ENCODE results near the gene LCE4A.

The LCE4A gene

DNA sequence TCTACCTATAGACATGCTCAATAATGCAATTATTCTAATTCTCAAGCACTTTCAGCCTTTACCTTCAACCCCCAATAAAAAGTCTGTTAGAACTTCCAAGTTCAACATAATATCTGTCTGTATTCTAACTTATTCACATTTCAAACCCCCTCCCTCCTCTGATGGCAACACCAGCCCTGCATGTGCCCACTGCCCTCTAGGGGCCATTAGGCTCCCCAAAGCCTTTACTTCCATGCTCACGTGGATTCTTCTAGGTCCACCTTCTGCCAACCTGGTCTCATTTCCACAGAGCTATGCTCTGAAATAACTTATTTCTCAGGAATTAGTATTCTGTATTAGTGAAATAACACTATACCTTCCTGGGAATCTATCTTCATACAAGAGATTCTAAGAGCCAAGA is 27.7 kb downstream of the LCE4A start:
- H3K9me3 ChIP-seq (ENCODE audit: insufficient read depth, low read length, severe bottlenecking), result no peaks in the 10 kb centered on the region

DNA sequence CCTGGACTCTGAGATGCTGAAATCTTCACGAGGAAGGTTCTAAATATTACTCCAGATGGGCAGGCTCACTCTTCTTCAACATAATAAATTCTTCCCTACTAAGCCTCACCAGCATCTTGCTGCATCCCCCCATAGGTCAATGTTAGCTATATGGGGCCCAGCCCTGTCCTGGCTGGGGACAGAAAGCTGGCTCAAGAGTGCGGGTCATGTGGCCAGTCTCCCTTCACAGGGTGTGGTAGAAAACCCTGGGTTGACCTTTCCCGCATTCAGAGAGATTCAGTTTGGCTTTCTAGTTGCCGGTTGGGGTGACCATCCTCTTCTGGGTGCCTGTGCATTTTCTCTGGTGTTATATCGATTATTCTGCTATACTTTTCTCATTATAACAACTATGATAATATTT is 30.0 kb downstream of the LCE4A start:
- Histone ChIP-seq H4K20me1 (ENCODE audit: insufficient read depth, low read length) (no peaks in the 10 kb centered on the region), H3K4me3 (ENCODE audit: low read depth in 1 of 2, low read length in 2 of 2) (no peak overlapping the region), H2AFZ (ENCODE audit: low read depth, low read length) (no peak overlapping the region), H3K9ac (ENCODE audit: low read depth, low read length) (no peak overlapping the region), H3K9me3 (ENCODE audit: insufficient read depth, low read length, severe bottlenecking) (no peaks in the 10 kb centered on the region), H3K4me1 (ENCODE audit: insufficient read depth, low read length) (no peaks in the 10 kb centered on the region), H3K4me2 (ENCODE audit: insufficient read depth, low read length) (no peak overlapping the region), H3K36me3 (ENCODE audit: insufficient read depth, low read length) (no peaks in the 10 kb centered on the region), H3K27me3 (ENCODE audit: insufficient read depth, low read length, poor library complexity) (peaks cover 16% of the 10 kb centered on the region), H3K79me2 (ENCODE audit: insufficient read depth, low read length) (no peaks in the 10 kb centered on the region), H3K27ac (ENCODE audit: low read length) (no peak overlapping the region)
- TF ChIP-seq, protein P1, sequence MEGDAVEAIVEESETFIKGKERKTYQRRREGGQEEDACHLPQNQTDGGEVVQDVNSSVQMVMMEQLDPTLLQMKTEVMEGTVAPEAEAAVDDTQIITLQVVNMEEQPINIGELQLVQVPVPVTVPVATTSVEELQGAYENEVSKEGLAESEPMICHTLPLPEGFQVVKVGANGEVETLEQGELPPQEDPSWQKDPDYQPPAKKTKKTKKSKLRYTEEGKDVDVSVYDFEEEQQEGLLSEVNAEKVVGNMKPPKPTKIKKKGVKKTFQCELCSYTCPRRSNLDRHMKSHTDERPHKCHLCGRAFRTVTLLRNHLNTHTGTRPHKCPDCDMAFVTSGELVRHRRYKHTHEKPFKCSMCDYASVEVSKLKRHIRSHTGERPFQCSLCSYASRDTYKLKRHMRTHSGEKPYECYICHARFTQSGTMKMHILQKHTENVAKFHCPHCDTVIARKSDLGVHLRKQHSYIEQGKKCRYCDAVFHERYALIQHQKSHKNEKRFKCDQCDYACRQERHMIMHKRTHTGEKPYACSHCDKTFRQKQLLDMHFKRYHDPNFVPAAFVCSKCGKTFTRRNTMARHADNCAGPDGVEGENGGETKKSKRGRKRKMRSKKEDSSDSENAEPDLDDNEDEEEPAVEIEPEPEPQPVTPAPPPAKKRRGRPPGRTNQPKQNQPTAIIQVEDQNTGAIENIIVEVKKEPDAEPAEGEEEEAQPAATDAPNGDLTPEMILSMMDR (IDR thresholded peaks at IDR 0.05; ENCODE audit: borderline replicate concordance, extremely low read depth, low read length, poor library complexity, severe bottlenecking), result no peak
- TF ChIP-seq EZH2 (IDR thresholded peaks at IDR 0.05; ENCODE audit: borderline replicate concordance, low read depth, low read length, severe bottlenecking), result no peak
- no peak for ATAC-seq (ENCODE audit: insufficient read depth, low read depth)
- no peak for DNase-seq

More for the DNA sequence above, 27.7 kb downstream of the LCE4A start:
- no peak for DNase-seq
- no peak overlapping the region for H3K27ac ChIP-seq (ENCODE audit: low read length)
- H3K4me3 ChIP-seq (ENCODE audit: low read depth in 1 of 2, low read length in 2 of 2), result no peak overlapping the region
- H3K9ac ChIP-seq (ENCODE audit: low read depth, low read length), result no peak overlapping the region
- no peaks in the 10 kb centered on the region for H3K36me3 ChIP-seq (ENCODE audit: insufficient read depth, low read length)
- no peaks in the 10 kb centered on the region for H3K79me2 ChIP-seq (ENCODE audit: insufficient read depth, low read length)
- no peak for ATAC-seq (ENCODE audit: insufficient read depth, low read depth)
- H4K20me1 ChIP-seq (ENCODE audit: insufficient read depth, low read length), result no peaks in the 10 kb centered on the region
- no peaks in the 10 kb centered on the region for H3K4me1 ChIP-seq (ENCODE audit: insufficient read depth, low read length)
- H3K27me3 ChIP-seq (ENCODE audit: insufficient read depth, low read length, poor library complexity), result peaks cover 16% of the 10 kb centered on the region
- no peak overlapping the region for H2AFZ ChIP-seq (ENCODE audit: low read depth, low read length)
- no peak for TF ChIP-seq EZH2 (IDR thresholded peaks at IDR 0.05; ENCODE audit: borderline replicate concordance, low read depth, low read length, severe bottlenecking)
- TF ChIP-seq, protein P1 (IDR thresholded peaks at IDR 0.05; ENCODE audit: borderline replicate concordance, extremely low read depth, low read length, poor library complexity, severe bottlenecking), result peak; percentile 47
- no peak overlapping the region for H3K4me2 ChIP-seq (ENCODE audit: insufficient read depth, low read length)

DNA sequence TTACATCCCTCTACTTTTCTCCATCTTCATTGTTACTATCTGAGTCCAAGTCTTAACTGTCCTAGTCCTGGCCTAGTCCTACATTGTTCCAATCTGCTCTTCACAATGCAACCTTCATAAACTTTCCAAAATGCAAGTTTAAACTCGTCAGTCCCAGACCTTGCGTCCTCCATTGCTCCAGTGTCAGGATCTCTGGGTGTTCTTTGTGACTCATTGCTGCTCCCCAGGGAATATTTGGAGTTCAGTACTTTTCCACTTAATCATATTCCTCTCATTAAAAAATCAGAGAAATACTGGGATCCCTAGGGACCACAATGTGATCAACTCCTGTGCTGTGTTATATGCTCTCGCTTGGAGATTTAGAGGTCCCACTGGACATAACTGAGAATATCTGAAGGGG is 31.9 kb downstream of the LCE4A start:
- Histone ChIP-seq H4K20me1 (ENCODE audit: insufficient read depth, low read length) (no peaks in the 10 kb centered on the region), H3K79me2 (ENCODE audit: insufficient read depth, low read length) (no peaks in the 10 kb centered on the region), H2AFZ (ENCODE audit: low read depth, low read length) (no peak overlapping the region), H3K4me3 (ENCODE audit: low read depth in 1 of 2, low read length in 2 of 2) (no peak overlapping the region), H3K27me3 (ENCODE audit: insufficient read depth, low read length, poor library complexity) (peaks cover 16% of the 10 kb centered on the region), H3K4me2 (ENCODE audit: insufficient read depth, low read length) (no peak overlapping the region), H3K36me3 (ENCODE audit: insufficient read depth, low read length) (no peaks in the 10 kb centered on the region), H3K9ac (ENCODE audit: low read depth, low read length) (no peak overlapping the region), H3K27ac (ENCODE audit: low read length) (no peak overlapping the region), H3K9me3 (ENCODE audit: insufficient read depth, low read length, severe bottlenecking) (no peaks in the 10 kb centered on the region), H3K4me1 (ENCODE audit: insufficient read depth, low read length) (no peaks in the 10 kb centered on the region)
- ATAC-seq (ENCODE audit: insufficient read depth, low read depth), result no peak
- TF ChIP-seq, protein P1 (IDR thresholded peaks at IDR 0.05; ENCODE audit: borderline replicate concordance, extremely low read depth, low read length, poor library complexity, severe bottlenecking), result no peak
- DNase-seq, result no peak

DNA sequence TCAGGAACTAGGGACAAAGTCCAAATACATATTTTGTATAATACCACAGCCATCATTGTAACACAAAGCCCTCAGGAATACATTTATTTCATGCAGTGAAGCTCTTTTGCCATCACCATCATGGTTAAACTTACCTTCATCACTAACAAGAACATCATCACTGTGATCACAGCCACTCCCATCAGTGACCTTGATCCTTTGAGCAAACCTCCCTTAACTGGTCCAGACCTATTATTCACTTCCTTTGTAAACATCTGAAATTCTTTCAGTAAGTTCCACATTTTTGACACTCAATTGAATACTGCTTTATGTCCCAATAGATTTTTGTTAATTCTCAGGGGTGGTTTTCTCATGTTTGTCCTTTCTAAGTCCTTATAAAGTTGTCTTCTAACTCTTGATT is 33.7 kb downstream of the LCE4A start:
- no peak for TF ChIP-seq EZH2 (IDR thresholded peaks at IDR 0.05; ENCODE audit: borderline replicate concordance, low read depth, low read length, severe bottlenecking)
- TF ChIP-seq, protein P1 (IDR thresholded peaks at IDR 0.05; ENCODE audit: borderline replicate concordance, extremely low read depth, low read length, poor library complexity, severe bottlenecking), result no peak
- no peak overlapping the region for H3K4me3 ChIP-seq (ENCODE audit: low read depth in 1 of 2, low read length in 2 of 2)
- H3K27ac ChIP-seq (ENCODE audit: low read length), result no peak overlapping the region
- H3K79me2 ChIP-seq (ENCODE audit: insufficient read depth, low read length), result no peaks in the 10 kb centered on the region
- no peaks in the 10 kb centered on the region for H3K9me3 ChIP-seq (ENCODE audit: insufficient read depth, low read length, severe bottlenecking)
- H3K27me3 ChIP-seq (ENCODE audit: insufficient read depth, low read length, poor library complexity), result peaks cover 16% of the 10 kb centered on the region
- H3K36me3 ChIP-seq (ENCODE audit: insufficient read depth, low read length), result no peaks in the 10 kb centered on the region
- DNase-seq (no peak), ATAC-seq (ENCODE audit: insufficient read depth, low read depth) (no peak)
- no peak overlapping the region for H2AFZ ChIP-seq (ENCODE audit: low read depth, low read length)
- H3K4me2 ChIP-seq (ENCODE audit: insufficient read depth, low read length), result no peak overlapping the region
- H4K20me1 ChIP-seq (ENCODE audit: insufficient read depth, low read length), result no peaks in the 10 kb centered on the region
- H3K9ac ChIP-seq (ENCODE audit: low read depth, low read length), result no peak overlapping the region
- H3K4me1 ChIP-seq (ENCODE audit: insufficient read depth, low read length), result no peaks in the 10 kb centered on the region

All from DND-41 (cell line).